ENCODE measurements around the gene EIF4E1B. TPM values are rescaled to one million over a fixed set of nuclear protein-coding genes. Genes with fewer than 3 reads are reported as not detected.
"Not testable (repeated sequence)": the region's sequence is repeated elsewhere in the genome, so short reads cannot be mapped to it uniquely, and the experiment has no call there.

The EIF4E1B gene
- total RNA-seq, 4 donors from 2014 or later: not detected

GRCh38 chr5:176589039-176589769 lies 41.3 kb upstream of the EIF4E1B start:
- WGBS, 2 donors: 85 to 89% methylated on average over 15 to 23 of the region's 31 CpGs

DNA sequence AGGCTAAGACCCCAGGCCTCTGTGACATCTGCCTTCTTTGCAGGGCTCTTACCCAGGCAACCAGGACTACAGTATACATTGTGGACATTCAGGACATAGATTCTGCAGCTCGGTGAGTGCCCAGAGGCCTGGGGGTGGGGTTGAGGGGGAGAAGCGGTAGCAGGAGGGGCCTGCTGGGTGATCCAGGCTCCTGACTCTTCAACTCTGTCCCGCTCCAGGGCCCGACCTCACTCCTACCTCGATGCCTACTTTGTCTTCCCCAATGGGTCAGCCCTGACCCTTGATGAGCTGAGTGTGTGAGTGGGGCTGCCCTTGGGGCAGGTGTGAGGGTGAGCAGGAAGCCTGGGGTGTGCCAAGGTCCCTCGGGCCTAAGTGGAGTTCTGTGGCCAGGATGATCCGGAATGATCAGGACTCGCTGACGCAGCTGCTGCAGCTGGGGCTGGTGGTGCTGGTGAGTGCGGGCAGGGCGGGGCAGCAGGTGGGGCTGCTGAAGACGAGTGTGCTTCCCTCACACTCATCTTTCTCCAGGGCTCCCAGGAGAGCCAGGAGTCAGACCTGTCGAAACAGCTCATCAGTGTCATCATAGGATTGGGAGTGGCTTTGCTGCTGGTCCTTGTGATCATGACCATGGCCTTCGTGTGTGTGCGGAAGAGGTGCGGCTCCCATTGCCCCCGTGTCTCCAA lies 40.3 kb upstream of the EIF4E1B start:
- no peak for DNase-seq
- intact Hi-C loops (cut with DNase I): no loop called here
- H3K4me1 ChIP-seq: no peaks in the 10 kb centered on the region
- TF ChIP-seq POLR2A (IDR thresholded peaks at IDR 0.05): no peak
- TF ChIP-seq, protein P1, sequence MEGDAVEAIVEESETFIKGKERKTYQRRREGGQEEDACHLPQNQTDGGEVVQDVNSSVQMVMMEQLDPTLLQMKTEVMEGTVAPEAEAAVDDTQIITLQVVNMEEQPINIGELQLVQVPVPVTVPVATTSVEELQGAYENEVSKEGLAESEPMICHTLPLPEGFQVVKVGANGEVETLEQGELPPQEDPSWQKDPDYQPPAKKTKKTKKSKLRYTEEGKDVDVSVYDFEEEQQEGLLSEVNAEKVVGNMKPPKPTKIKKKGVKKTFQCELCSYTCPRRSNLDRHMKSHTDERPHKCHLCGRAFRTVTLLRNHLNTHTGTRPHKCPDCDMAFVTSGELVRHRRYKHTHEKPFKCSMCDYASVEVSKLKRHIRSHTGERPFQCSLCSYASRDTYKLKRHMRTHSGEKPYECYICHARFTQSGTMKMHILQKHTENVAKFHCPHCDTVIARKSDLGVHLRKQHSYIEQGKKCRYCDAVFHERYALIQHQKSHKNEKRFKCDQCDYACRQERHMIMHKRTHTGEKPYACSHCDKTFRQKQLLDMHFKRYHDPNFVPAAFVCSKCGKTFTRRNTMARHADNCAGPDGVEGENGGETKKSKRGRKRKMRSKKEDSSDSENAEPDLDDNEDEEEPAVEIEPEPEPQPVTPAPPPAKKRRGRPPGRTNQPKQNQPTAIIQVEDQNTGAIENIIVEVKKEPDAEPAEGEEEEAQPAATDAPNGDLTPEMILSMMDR (IDR thresholded peaks at IDR 0.05): no peak
- peaks cover 0 to 13% (median 0%) of the 10 kb centered on the region in 4 donors for H3K27me3 ChIP-seq
- no peaks in the 10 kb centered on the region for H3K36me3 ChIP-seq
- H3K27ac ChIP-seq: no peak overlapping the region
- H3K4me3 ChIP-seq: no peak overlapping the region
- peaks cover 0 to 11% (median 11%) of the 10 kb centered on the region in 3 donors for H3K9me3 ChIP-seq
- WGBS, 2 donors: 63 to 85% methylated on average over 5 of the region's 17 CpGs

More at GRCh38 chr5:176589039-176589769, 41.3 kb upstream of the EIF4E1B start:
- H3K36me3 ChIP-seq: no peaks in the 10 kb centered on the region
- H3K27me3 ChIP-seq: peaks cover 0 to 3% (median 0%) of the 10 kb centered on the region in 4 donors
- peaks cover 0 to 20% (median 17%) of the 10 kb centered on the region in 3 donors for H3K9me3 ChIP-seq
- intact Hi-C loops (cut with DNase I): no loop called here
- no peak overlapping the region for H3K27ac ChIP-seq
- no peak overlapping the region for H3K4me3 ChIP-seq
- no peak for DNase-seq
- no peak for TF ChIP-seq POLR2A (IDR thresholded peaks at IDR 0.05)
- TF ChIP-seq, protein P1 (IDR thresholded peaks at IDR 0.05): no peak
- H3K4me1 ChIP-seq: no peaks in the 10 kb centered on the region

GRCh38 chr5:176591667-176592066 lies 38.8 kb upstream of the EIF4E1B start:
- H3K4me1 ChIP-seq; H3K27ac ChIP-seq; H3K4me3 ChIP-seq; H3K36me3 ChIP-seq; DNase-seq; H3K9me3 ChIP-seq; intact Hi-C loops (cut with DNase I): not testable (repeated sequence)
- peaks cover 0 to 28% (median 0%) of the 10 kb centered on the region in 4 donors for H3K27me3 ChIP-seq
- 13 to 18% methylated on average over 2 of the region's 2 CpGs for WGBS, 2 donors

DNA sequence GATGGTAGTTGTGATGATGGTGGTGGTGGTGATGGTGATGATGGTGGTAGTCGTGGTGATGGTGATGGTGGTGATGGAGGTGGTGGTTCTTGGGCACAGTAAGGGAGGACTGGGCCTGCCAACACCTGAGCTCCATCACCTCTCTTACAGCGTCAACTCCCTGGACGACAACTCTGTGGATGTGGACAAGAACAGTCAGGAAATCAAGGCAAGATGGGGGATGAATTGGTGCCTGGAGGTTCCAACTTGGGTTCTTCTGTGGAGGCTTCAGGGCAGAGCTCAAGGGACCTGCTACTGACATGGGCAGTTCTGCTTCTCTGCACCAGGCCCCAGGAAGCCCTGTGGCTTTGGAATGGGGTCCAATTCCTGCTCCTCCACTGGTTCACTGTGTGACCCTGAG lies 37.9 kb upstream of the EIF4E1B start:
- 90 to 94% methylated on average over 3 of the region's 3 CpGs for WGBS, 2 donors
- TF ChIP-seq, protein P1 (IDR thresholded peaks at IDR 0.05): no peak
- TF ChIP-seq POLR2A (IDR thresholded peaks at IDR 0.05): no peak
- no peaks in the 10 kb centered on the region for H3K9me3 ChIP-seq
- H3K27me3 ChIP-seq: peaks cover 0 to 36% (median 0%) of the 10 kb centered on the region in 4 donors
- intact Hi-C loops (cut with DNase I): no loop called here
- no peak for DNase-seq
- no peaks in the 10 kb centered on the region for H3K36me3 ChIP-seq
- H3K4me1 ChIP-seq: peaks cover 3 to 12% (median 8%) of the 10 kb centered on the region in 3 donors
- H3K4me3 ChIP-seq: no peak overlapping the region
- H3K27ac ChIP-seq: no peak overlapping the region

DNA sequence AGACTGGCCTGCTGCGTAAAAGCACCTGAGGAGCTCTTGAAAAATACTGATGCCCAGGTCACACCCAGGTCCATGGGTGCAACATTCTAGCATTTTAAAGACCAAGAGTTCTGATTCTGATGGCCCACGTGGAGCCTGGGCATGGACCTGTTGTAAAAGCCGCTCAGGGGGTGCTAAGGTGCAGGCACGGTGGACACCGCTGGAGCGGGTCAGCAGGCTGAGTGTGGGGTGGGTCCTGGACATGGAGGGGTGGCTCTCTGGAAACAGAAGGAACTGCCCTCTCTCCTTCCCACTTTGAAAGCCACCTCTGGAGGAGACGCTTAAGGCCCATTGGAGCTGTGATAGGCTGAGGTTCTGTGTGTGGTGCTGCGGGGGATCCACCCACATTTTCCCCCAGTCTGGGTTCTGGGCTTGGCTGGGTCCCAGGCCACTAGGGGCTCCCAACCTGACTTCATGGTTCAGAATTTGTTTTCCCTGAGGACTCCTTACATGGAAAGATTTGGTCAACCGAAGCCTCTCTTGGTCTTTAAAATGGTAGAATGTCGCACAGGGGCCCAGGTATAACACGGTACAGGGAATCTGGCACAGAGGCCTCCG lies 37.1 kb upstream of the EIF4E1B start:
- Histone ChIP-seq H3K4me1 (peaks cover 3 to 12% (median 8%) of the 10 kb centered on the region in 3 donors), H3K4me3 (no peak overlapping the region), H3K27ac (no peak overlapping the region), H3K27me3 (peaks cover 0 to 44% (median 0%) of the 10 kb centered on the region in 4 donors), H3K36me3 (no peaks in the 10 kb centered on the region), H3K9me3 (no peaks in the 10 kb centered on the region)
- no peak for DNase-seq
- intact Hi-C loops (cut with DNase I): no loop called here
- TF ChIP-seq, protein P1 (IDR thresholded peaks at IDR 0.05): no peak
- TF ChIP-seq POLR2A (IDR thresholded peaks at IDR 0.05): no peak
- 90 to 94% methylated on average over 11 to 12 of the region's 12 CpGs for WGBS, 2 donors
